Epidermal melanocyte (primary cell): ENCODE results near the gene GLI3.

Experiments used
- DNase-seq: peaks from one replicate; pipeline ENCODE4 v3.0.0; 2011; ENCODE audit warnings: low spot score; ENCODE audit not compliant: insufficient read length

Gene GLI3

GRCh38 chr7:42105554-42106358 is 131.3 kb downstream of the GLI3 start:
- no peak for DNase-seq

- no peak for DNase-seq
Observed at GRCh38 chr7:42104694-42105093, 132.3 kb downstream of the GLI3 start.

GRCh38 chr7:42104231-42104630 is 132.8 kb downstream of the GLI3 start:
- DNase-seq, result no peak

GRCh38 chr7:42103456-42103855 is 133.6 kb downstream of the GLI3 start:
- no peak for DNase-seq

GRCh38 chr7:42103020-42103419 is 134.0 kb downstream of the GLI3 start:
- no peak for DNase-seq

DNA sequence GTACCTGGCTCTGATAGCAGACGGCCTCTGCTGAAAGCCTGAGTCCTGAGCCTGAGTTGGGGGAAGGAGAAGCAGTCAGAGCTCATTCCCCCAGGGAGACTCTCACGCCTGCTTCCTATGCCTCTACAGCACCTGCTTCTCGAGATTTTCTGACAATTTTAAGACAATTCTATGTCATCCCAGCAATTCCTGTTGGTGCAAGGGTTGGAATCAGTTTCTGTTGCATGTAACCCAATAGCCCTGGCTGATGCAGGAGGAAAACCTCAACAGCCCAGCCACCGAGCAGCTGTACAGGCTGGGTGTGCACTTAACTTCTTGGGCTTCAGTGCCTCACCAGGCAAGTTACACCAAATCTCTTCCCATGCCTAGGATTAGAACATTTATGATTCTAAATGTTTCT is 134.7 kb downstream of the GLI3 start:
- DNase-seq, result no peak

- DNase-seq, result no peak
Observed at GRCh38 chr7:42100156-42100508, 136.9 kb downstream of the GLI3 start.

DNA sequence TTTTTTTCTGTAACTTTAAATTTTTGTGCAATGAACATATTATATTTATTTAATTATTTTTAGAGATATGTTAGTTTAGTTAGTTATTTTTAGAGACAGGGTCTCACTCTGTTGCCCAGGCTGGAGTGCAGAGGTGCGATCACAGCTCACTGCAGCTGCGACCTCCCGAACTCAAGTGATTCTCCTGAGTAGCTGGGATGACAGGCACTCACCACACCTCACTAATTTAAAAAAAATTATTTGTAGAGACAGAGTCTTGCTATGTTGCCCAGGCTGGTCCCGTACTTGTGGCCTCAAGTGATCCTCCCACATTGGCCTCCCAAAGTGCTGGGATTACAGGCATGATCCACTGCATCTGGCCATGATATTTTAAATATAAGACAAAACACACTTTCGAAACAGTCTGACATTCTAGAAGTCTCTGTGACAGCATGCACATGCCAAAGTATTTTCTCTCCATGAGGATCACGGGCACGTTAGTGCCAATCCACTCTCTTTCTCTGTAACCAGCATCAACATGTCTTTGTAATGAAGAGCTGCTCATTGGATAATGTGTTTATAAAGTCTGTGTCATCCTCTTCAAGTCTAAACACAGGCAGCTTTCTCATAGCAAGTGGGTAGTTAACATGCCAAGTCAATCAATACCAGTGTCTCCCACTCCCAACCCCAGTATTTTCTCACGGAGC is 137.4 kb downstream of the GLI3 start:
- no peak for DNase-seq

DNA sequence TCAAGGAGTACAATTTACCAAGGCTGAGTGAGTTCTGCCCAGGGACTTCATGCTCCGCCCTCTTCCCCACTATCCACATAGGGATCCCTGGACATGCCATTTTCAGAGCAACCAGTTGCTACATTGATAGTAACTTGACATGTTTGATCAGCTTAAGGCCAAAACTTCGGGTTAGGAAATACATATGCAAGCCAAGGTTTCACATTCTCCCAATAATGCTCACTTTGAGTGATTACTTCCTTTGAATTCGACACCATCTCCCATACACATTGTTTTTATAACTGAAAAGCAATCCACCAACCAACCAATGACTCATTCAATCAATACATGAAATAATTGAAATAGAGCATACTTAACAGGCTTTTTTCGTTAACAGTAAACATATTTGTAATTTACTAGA is 137.9 kb downstream of the GLI3 start:
- no peak for DNase-seq

GRCh38 chr7:42097752-42098151 is 139.3 kb downstream of the GLI3 start:
- no peak for DNase-seq

GRCh38 chr7:42096681-42097561 is 140.1 kb downstream of the GLI3 start:
- DNase-seq, result no peak

GRCh38 chr7:42096268-42096667 is 140.7 kb downstream of the GLI3 start:
- DNase-seq, result no peak

DNA sequence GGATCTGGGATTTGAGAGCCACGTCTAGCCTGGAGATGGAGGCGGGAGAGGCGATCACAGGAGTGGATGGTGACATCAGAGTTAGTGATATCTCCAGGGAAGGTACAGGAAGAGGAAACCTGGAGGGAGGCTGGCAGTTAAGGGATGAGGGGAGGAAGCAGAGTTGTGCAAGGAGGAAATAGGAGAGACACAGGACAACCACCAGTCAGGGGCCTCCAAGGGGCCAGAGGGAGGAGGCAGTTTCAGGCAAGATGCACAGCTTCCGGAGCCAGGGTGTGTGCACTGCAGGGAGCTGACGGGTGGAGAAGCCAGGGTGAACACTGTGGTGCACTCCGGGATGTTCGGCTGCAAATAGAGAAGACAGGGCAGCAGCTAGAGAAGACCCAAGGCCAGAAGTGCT is 141.2 kb downstream of the GLI3 start:
- DNase-seq, result no peak

- no peak for DNase-seq
Observed at GRCh38 chr7:42093349-42093905, 143.6 kb downstream of the GLI3 start.

DNA sequence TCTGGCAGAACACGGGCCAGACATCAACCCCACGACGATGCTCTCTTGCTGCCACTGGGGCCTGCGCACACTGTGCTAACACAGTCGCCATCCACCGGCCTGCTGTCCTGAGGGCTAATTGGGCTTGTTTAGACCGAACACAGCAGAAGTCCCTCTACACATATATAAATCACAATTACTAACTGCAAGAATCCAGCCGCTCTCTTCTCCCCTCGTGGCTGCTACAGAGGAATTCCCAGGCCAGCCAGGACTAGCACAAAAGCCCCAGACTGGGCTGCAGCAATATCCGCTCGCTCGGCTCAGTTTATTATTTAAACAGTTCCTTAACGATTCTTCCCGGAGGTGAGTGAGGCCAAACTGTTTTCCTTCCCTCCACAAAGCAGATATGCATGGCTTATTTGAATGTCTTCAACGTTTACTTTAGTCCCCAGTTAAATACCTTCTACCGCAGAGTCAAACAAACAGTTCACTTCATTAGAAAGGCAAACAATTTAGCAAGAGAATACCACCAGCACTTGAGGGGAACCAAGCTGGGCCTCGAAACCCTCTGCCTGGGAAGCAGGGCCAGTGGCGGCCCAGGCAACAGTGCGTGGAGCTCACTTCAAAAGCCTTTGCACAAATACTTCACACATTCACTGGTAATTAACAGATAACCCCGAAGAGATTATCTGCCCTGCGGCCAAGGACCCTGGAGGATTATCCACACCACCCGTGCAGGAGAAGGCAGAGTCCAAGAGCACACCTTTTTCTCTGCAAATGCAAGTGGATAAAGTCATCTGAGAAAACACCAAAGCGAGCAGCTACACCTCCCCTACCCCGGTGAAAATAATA is 145.3 kb downstream of the GLI3 start:
- no peak for DNase-seq

DNA sequence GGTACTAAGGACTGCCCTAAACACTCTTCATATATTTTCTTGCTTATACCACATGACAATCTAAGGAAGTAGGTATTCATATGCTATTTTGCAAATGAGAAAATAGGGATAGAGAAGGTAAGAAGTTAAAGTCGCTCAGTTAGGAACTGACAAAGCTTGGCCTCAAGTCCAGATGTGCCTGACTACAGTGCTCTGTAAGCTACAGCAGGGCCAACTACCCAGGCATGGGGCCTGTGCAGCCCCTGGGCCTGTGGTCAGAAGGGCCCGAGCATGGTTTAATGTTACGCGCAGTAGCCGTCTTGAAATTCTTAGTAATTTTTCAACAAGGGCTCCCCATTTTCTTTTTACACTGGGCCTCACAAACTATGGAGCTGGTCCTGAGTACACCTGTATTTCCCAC is 146.2 kb downstream of the GLI3 start:
- DNase-seq, result no peak

DNA sequence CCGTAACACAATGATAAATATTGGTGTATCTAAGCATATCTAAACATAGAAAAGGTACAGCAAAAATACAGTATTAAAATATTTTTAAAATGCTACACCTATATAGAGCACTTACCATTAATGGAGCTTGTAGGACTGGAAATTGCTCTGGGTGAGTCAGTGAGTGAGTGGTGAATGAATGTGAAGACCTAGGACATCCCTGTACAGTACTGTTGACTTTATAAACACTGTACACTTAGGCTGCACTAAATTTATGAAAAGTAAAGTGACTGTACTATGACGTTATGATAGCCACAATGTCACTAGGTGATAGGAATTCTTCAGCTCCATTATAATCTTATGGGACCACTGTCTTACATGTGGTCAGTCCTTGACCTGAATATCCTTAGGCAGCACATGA is 147.0 kb downstream of the GLI3 start:
- DNase-seq, result no peak

DNA sequence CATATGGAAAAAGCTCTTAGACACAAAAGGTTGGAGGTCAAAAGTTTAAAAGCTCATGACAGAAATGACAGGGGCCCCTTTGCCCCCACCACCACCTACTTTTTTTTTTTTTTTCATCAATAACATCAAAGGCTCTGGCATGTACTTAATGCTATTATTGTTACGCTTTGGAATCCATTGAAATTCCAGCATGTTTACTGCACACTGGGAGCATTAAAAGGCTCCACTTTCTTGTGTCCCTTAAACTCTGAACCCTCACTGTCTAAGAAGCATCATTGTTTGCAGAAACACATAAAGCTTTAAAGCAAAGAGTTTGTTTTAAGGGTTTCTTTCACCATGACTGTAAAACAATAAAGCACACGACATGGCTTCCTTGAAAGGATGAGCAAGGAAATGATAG is 149.4 kb downstream of the GLI3 start:
- no peak for DNase-seq

DNA sequence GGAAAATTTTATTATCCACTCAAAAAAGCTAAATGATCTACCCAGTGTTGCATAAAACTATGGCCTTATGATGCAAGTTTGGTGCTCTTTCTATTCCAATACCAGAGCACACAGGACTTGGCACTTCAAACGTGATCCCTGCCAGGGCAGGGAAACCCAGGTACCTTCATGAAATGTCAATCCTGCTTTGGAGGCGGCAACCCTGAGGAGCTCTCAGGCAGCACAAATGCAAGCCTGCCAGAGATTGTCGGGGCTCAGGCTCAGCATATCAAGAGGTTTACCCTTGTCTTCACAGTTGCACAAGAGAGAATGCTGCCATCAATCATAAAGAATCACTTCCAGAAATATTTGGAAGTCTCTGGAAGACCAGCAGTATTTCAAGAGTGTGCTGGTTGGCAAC is 151.5 kb downstream of the GLI3 start:
- DNase-seq, result no peak

- DNase-seq, result no peak
Observed at GRCh38 chr7:42084263-42084662, 152.7 kb downstream of the GLI3 start.

DNA sequence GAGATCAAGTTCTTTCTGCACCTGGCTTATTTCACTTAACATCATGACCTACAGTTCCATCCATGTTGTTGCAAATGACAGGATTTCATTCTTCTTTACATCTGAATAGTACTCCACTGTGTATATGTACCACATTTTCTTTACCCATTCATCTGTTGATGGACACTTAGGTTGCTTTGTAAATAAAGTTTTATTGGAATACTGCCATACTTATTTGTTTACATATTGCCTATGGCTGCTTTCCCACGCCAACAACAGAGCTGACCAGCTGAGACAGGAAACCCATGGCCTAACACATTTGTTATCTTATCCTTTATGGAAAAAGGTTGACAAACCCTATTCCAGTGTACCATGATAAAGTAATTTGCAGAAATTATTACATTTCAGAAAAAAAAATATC is 153.7 kb downstream of the GLI3 start:
- no peak for DNase-seq
